ENCODE results near the gene PRKAG2. TPM values are rescaled to one million over a fixed set of nuclear protein-coding genes. Genes with fewer than 3 reads are reported as not detected.

The PRKAG2 gene
- total and polyA plus RNA-seq, 2 experiments from 2014 or later = 17.0 to 19.5 TPM

- no peaks in the 10 kb centered on the region for H3K27me3 ChIP-seq (replicated peaks; ENCODE audit: insufficient read depth)
- H3K9me3 ChIP-seq (ENCODE audit: low read depth) = no peaks in the 10 kb centered on the region
Observed at GRCh38 chr7:151675196-151675920, 201.6 kb downstream of the PRKAG2 start.

GRCh38 chr7:151674161-151674920, 202.6 kb downstream of the PRKAG2 start:
- Histone ChIP-seq H3K9me3 (ENCODE audit: low read depth) (no peaks in the 10 kb centered on the region), H3K4me1 (ENCODE audit: insufficient read depth) (no peaks in the 10 kb centered on the region), H3K9me2 (ENCODE audit: insufficient read depth) (no peaks in the 10 kb centered on the region), H3K79me2 (ENCODE audit: insufficient read depth) (no peaks in the 10 kb centered on the region), H3K4me3 (no peak overlapping the region), H3K27me3 (replicated peaks; ENCODE audit: insufficient read depth) (no peaks in the 10 kb centered on the region), H2AFZ (no peak overlapping the region), H3K27ac (no peak overlapping the region), H4K20me1 (ENCODE audit: insufficient read depth) (no peaks in the 10 kb centered on the region), H3K9ac (no peak overlapping the region), H3F3A (ENCODE audit: insufficient read depth) (no peaks in the 10 kb centered on the region), H3K36me3 (ENCODE audit: low read depth) (no peaks in the 10 kb centered on the region), H3K4me2 (ENCODE audit: unreplicated experiment) (no peak overlapping the region)
- TF ChIP-seq EZH2 (IDR thresholded peaks at IDR 0.05; ENCODE audit: insufficient read depth, poor library complexity, severe bottlenecking) (no peak), EZH2phosphoT487 (IDR thresholded peaks at IDR 0.05; ENCODE audit: insufficient read depth, low read depth) (no peak)
- in situ Hi-C loops (cut with MboI) = no loop called here
- 94 to 98% methylated on average over 9 to 10 of the region's 10 CpGs for WGBS, 2 experiments (ENCODE audit: low coverage in 1 of 2, low lambda C conversion rate in 2 of 2, missing lambda C conversion rate in 2 of 2)
- no peak for DNase-seq

More at GRCh38 chr7:151675196-151675920, 201.6 kb downstream of the PRKAG2 start:
- Histone ChIP-seq H3K4me2 (ENCODE audit: unreplicated experiment) (no peak overlapping the region), H3K9ac (no peak overlapping the region), H3K4me3 (no peak overlapping the region), H4K20me1 (ENCODE audit: insufficient read depth) (no peaks in the 10 kb centered on the region), H3K27ac (no peak overlapping the region), H3F3A (ENCODE audit: insufficient read depth) (no peaks in the 10 kb centered on the region), H3K79me2 (ENCODE audit: insufficient read depth) (no peaks in the 10 kb centered on the region), H3K4me1 (ENCODE audit: insufficient read depth) (peaks cover 2% of the 10 kb centered on the region; the same call in 1 of the 2 replicates), H3K9me2 (ENCODE audit: insufficient read depth) (no peaks in the 10 kb centered on the region), H3K36me3 (ENCODE audit: low read depth) (no peaks in the 10 kb centered on the region), H2AFZ (no peak overlapping the region)
- 90 to 91% methylated on average over 22 to 26 of the region's 26 CpGs for WGBS, 2 experiments (ENCODE audit: low coverage in 1 of 2, low lambda C conversion rate in 2 of 2, missing lambda C conversion rate in 2 of 2)
- in situ Hi-C loops (cut with MboI) = no loop called here
- TF ChIP-seq EZH2 (IDR thresholded peaks at IDR 0.05; ENCODE audit: insufficient read depth, poor library complexity, severe bottlenecking) = no peak
- no peak for TF ChIP-seq EZH2phosphoT487 (IDR thresholded peaks at IDR 0.05; ENCODE audit: insufficient read depth, low read depth)
- DNase-seq = no peak

- Histone ChIP-seq H3K36me3 (ENCODE audit: low read depth) (no peaks in the 10 kb centered on the region), H3K4me2 (ENCODE audit: unreplicated experiment) (no peak overlapping the region), H3K27ac (no peak overlapping the region), H4K20me1 (ENCODE audit: insufficient read depth) (no peaks in the 10 kb centered on the region), H3K79me2 (ENCODE audit: insufficient read depth) (no peaks in the 10 kb centered on the region), H3K4me1 (ENCODE audit: insufficient read depth) (no peaks in the 10 kb centered on the region), H3K9ac (no peak overlapping the region), H3K4me3 (no peak overlapping the region), H3K27me3 (replicated peaks; ENCODE audit: insufficient read depth) (no peaks in the 10 kb centered on the region), H3K9me2 (ENCODE audit: insufficient read depth) (no peaks in the 10 kb centered on the region), H3F3A (ENCODE audit: insufficient read depth) (no peaks in the 10 kb centered on the region), H3K9me3 (ENCODE audit: low read depth) (no peaks in the 10 kb centered on the region), H2AFZ (no peak overlapping the region)
- TF ChIP-seq EZH2phosphoT487 (IDR thresholded peaks at IDR 0.05; ENCODE audit: insufficient read depth, low read depth) = no peak
- in situ Hi-C loops (cut with MboI) = no loop called here
- WGBS, 2 experiments (ENCODE audit: low coverage in 1 of 2, low lambda C conversion rate in 2 of 2, missing lambda C conversion rate in 2 of 2) = 87 to 93% methylated on average over 9 of the region's 9 CpGs
- no peak for DNase-seq
Observed at GRCh38 chr7:151673216-151673615, 203.7 kb downstream of the PRKAG2 start.

GRCh38 chr7:151672716-151673115, 204.2 kb downstream of the PRKAG2 start:
- Histone ChIP-seq H3K4me2 (ENCODE audit: unreplicated experiment) (no peak overlapping the region), H3K9ac (no peak overlapping the region), H3K4me3 (no peak overlapping the region), H4K20me1 (ENCODE audit: insufficient read depth) (no peaks in the 10 kb centered on the region), H3K9me3 (ENCODE audit: low read depth) (no peaks in the 10 kb centered on the region), H3K36me3 (ENCODE audit: low read depth) (no peaks in the 10 kb centered on the region), H2AFZ (no peak overlapping the region), H3K4me1 (ENCODE audit: insufficient read depth) (no peaks in the 10 kb centered on the region), H3F3A (ENCODE audit: insufficient read depth) (no peaks in the 10 kb centered on the region), H3K79me2 (ENCODE audit: insufficient read depth) (no peaks in the 10 kb centered on the region), H3K9me2 (ENCODE audit: insufficient read depth) (no peaks in the 10 kb centered on the region), H3K27me3 (replicated peaks; ENCODE audit: insufficient read depth) (no peaks in the 10 kb centered on the region), H3K27ac (no peak overlapping the region)
- in situ Hi-C loops (cut with MboI) = no loop called here
- no peak for DNase-seq
- TF ChIP-seq EZH2phosphoT487 (IDR thresholded peaks at IDR 0.05; ENCODE audit: insufficient read depth, low read depth) = no peak
- no peak for TF ChIP-seq EZH2 (IDR thresholded peaks at IDR 0.05; ENCODE audit: insufficient read depth, poor library complexity, severe bottlenecking)
- WGBS, 2 experiments (ENCODE audit: low coverage in 1 of 2, low lambda C conversion rate in 2 of 2, missing lambda C conversion rate in 2 of 2) = 83 to 86% methylated on average over 9 of the region's 9 CpGs
